ENCODE measurements around the gene EYA2.

The EYA2 gene

DNA sequence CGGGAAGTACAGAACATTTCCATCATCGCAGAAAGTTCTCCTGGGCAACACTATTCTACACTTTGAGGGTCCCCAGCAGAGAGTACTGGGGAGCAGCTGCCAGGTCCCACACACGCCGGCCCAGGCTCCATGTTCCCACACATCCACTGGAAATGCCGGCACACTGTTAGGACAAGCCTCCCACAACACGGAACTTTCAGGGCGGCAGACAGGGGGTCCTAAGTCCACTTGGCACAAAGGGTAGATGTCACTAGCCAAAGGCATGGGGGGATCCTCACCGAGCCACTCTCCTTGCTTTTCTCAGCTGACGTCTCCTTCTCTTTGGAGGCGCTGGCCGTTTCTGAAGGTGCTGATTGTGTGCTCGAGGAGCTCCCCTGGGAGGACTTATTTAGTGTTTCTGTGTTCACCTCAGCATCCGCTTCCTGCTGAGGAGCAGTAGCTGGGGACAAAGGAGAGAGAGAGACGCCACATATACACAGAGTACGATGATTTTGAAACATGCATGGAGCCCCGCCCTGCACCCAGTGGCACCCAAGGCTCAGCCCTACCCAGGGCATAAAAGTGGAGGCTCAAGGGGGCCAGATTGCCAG lies 326.5 kb downstream of the EYA2 start:
- no peak overlapping the region for H3K4me3 ChIP-seq (ENCODE audit: low read depth, low read length)
- no peak for DNase-seq (ENCODE audit: low read depth)
- TF ChIP-seq, protein P1, sequence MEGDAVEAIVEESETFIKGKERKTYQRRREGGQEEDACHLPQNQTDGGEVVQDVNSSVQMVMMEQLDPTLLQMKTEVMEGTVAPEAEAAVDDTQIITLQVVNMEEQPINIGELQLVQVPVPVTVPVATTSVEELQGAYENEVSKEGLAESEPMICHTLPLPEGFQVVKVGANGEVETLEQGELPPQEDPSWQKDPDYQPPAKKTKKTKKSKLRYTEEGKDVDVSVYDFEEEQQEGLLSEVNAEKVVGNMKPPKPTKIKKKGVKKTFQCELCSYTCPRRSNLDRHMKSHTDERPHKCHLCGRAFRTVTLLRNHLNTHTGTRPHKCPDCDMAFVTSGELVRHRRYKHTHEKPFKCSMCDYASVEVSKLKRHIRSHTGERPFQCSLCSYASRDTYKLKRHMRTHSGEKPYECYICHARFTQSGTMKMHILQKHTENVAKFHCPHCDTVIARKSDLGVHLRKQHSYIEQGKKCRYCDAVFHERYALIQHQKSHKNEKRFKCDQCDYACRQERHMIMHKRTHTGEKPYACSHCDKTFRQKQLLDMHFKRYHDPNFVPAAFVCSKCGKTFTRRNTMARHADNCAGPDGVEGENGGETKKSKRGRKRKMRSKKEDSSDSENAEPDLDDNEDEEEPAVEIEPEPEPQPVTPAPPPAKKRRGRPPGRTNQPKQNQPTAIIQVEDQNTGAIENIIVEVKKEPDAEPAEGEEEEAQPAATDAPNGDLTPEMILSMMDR (IDR thresholded peaks at IDR 0.05; ENCODE audit: control insufficient read depth, extremely low read depth, insufficient read depth): no peak

- TF ChIP-seq, protein P1 (IDR thresholded peaks at IDR 0.05; ENCODE audit: control insufficient read depth, extremely low read depth, insufficient read depth): no peak
- DNase-seq (ENCODE audit: low read depth): no peak
- H3K4me3 ChIP-seq (ENCODE audit: low read depth, low read length): no peak overlapping the region
Observed at GRCh38 chr20:47222468-47223119, 328.0 kb downstream of the EYA2 start.

DNA sequence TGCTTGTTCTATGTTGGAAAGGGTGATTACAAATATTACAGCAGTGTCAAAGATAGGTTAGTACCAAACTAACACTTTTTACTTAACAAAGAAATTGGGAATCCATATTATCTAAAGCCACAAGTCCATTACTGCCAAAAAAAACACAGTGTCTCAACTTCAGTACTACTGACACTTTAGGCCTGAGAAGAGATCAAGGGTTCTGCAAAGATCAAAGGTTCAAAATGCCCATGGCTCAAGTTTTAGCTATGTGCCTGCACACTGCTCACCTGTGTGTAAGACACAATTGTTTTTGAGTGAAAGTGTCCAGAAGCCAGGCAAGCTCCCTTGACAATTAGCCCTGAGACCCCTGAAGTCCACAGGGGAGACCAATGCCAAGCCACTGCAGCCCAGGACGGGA lies 329.3 kb downstream of the EYA2 start:
- no peak for DNase-seq (ENCODE audit: low read depth)
- H3K4me3 ChIP-seq (ENCODE audit: low read depth, low read length): no peak overlapping the region
- TF ChIP-seq, protein P1 (IDR thresholded peaks at IDR 0.05; ENCODE audit: control insufficient read depth, extremely low read depth, insufficient read depth): no peak

GRCh38 chr20:47224300-47224791 lies 329.7 kb downstream of the EYA2 start:
- H3K4me3 ChIP-seq (ENCODE audit: low read depth, low read length): no peak overlapping the region
- no peak for DNase-seq (ENCODE audit: low read depth)
- TF ChIP-seq, protein P1 (IDR thresholded peaks at IDR 0.05; ENCODE audit: control insufficient read depth, extremely low read depth, insufficient read depth): no peak

GRCh38 chr20:47224857-47225256 lies 330.2 kb downstream of the EYA2 start:
- no peak for DNase-seq (ENCODE audit: low read depth)
- no peak overlapping the region for H3K4me3 ChIP-seq (ENCODE audit: low read depth, low read length)
- TF ChIP-seq, protein P1 (IDR thresholded peaks at IDR 0.05; ENCODE audit: control insufficient read depth, extremely low read depth, insufficient read depth): no peak

- no peak overlapping the region for H3K4me3 ChIP-seq (ENCODE audit: low read depth, low read length)
- TF ChIP-seq, protein P1 (IDR thresholded peaks at IDR 0.05; ENCODE audit: control insufficient read depth, extremely low read depth, insufficient read depth): no peak
- no peak for DNase-seq (ENCODE audit: low read depth)
Observed at GRCh38 chr20:47225458-47225857, 330.8 kb downstream of the EYA2 start.

All from LNCaP clone FGC (cell line).